NCI-H2196 treated with DMSO at 0.1 percent for 48 hours (cell line): Measurements from ENCODE around the gene NCOA3.
"Not testable (repeated sequence)": the region's sequence is repeated elsewhere in the genome, so short reads cannot be mapped to it uniquely, and the experiment has no call there.

Experiments
- DNase-seq: peaks from one replicate; lab custom pipeline; 2025; ENCODE audit not compliant: unreplicated experiment; lab: John Stamatoyannopoulos, UW

The NCOA3 gene

GRCh38 chr20:47561603-47562583, 60.2 kb downstream of the NCOA3 start:
- DNase-seq, result no peak

- DNase-seq, result no peak
Measured at GRCh38 chr20:47566269-47566668, 64.6 kb downstream of the NCOA3 start.

- DNase-seq, result peak; percentile 90
Measured at GRCh38 chr20:47568019-47568418, 66.3 kb downstream of the NCOA3 start.

GRCh38 chr20:47568837-47569410, 67.2 kb downstream of the NCOA3 start:
- DNase-seq, result no peak

- no peak for DNase-seq
Measured at GRCh38 chr20:47571426-47571825, 69.7 kb downstream of the NCOA3 start.

GRCh38 chr20:47572105-47572729, 70.5 kb downstream of the NCOA3 start:
- no peak for DNase-seq

GRCh38 chr20:47573559-47573958, 71.9 kb downstream of the NCOA3 start:
- DNase-seq, result no peak

- DNase-seq, result peak; percentile 81
Measured at GRCh38 chr20:47574616-47575364, 73.1 kb downstream of the NCOA3 start.

GRCh38 chr20:47576516-47577033, 74.9 kb downstream of the NCOA3 start:
- peak; percentile 83 for DNase-seq

- no peak for DNase-seq
Measured at GRCh38 chr20:47577314-47577713, 75.6 kb downstream of the NCOA3 start.

- no peak for DNase-seq
Measured at GRCh38 chr20:47578543-47578942, 76.9 kb downstream of the NCOA3 start.

GRCh38 chr20:47580686-47581085, 79.0 kb downstream of the NCOA3 start:
- not testable (repeated sequence) for DNase-seq

GRCh38 chr20:47581090-47581489, 79.4 kb downstream of the NCOA3 start:
- no peak for DNase-seq

- DNase-seq, result no peak
Measured at GRCh38 chr20:47583551-47583950, 81.9 kb downstream of the NCOA3 start.

- DNase-seq, result no peak
Measured at GRCh38 chr20:47585087-47585747, 83.5 kb downstream of the NCOA3 start.

GRCh38 chr20:47586649-47587294, 85.1 kb downstream of the NCOA3 start:
- DNase-seq, result no peak

GRCh38 chr20:47588158-47588557, 86.5 kb downstream of the NCOA3 start:
- no peak for DNase-seq

- DNase-seq, result no peak
Measured at GRCh38 chr20:47591231-47591630, 89.5 kb downstream of the NCOA3 start.

GRCh38 chr20:47594157-47594556, 92.5 kb downstream of the NCOA3 start:
- DNase-seq, result no peak

GRCh38 chr20:47595138-47595537, 93.5 kb downstream of the NCOA3 start:
- DNase-seq, result not testable (repeated sequence)
